ENCODE data around the gene CACNA1E.
A peak's percentile ranks its signal among the peaks of the same experiment; 100 is the strongest.

Gene CACNA1E

DNA sequence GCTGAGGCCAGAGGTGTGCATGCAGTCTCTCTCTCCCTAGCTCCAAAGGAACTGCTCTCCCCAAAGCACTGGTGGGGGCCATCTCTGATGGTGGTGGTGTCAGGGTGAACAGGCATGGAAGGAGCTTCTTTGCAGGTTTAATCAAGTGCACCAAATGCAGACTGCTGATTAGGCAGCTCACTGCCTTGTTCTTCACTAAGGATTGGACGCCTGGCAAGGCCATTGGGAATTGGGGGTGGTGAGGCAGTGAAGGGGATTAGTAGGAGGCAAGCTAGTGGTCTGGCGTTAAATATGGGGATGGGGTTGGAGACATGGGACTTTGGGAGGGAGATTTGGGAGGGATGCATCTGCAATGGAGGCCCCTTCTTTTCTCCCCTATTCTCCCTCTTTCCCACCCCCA, 1.5 kb downstream of the CACNA1E start:
- DNase-seq (ENCODE audit: low spot score), result no peak

DNA sequence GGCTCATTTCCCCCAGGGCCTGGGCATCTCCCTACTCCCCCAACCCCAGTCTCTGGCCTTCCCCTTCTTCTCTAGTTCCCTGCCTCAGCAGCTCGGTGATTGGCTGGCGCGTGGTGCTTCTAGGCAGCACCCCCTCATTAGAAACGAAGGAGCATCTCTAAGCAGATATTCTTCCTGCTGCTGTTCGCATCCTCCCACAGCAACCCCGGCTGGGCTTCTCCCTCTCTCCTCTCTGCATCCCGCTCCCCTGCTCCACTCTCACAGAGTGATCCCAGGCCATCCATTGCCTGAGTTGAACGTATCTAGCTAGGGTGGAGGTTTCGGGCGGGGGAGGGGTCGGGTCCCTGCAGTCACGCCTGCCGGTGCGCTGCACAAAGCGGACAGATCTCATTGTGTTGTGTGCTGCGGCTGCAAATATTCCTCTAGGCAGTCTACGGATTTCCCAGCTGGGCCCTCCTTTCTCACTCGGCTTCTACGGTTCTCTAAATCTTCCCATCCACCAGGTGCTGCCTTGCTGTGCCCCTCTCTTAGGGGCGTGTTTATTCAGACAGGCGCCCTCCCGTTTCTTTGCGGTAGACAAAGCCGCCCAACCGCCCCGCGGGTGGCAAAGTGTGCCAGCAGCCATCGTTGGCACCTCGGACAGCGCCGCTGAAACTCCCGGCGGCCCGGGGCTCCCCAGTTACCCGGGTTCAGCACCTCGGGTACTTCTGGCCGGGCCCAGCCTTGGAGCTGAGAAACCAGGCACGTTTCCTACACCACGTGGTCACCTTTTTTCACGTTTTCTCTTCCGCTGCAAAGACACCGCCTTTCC, 2.2 kb downstream of the CACNA1E start:
- no peak for DNase-seq (ENCODE audit: low spot score)

DNA sequence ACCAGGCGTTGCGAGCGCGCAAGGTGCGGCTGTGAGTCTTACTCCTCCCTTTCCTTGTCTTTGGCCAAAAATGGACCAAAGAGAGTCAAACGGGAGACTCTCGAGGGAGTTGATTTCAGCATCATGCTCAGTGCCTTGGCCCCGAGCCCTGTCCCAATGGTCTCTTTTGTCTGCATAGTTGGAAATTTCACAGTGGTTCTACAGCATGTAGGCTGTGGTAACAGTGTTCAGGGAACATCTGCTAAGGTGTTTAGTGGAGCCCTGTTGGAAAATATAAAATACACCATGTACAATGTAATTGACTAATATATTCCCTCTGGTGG, 2.7 kb downstream of the CACNA1E start:
- no peak for DNase-seq (ENCODE audit: low spot score)

DNA sequence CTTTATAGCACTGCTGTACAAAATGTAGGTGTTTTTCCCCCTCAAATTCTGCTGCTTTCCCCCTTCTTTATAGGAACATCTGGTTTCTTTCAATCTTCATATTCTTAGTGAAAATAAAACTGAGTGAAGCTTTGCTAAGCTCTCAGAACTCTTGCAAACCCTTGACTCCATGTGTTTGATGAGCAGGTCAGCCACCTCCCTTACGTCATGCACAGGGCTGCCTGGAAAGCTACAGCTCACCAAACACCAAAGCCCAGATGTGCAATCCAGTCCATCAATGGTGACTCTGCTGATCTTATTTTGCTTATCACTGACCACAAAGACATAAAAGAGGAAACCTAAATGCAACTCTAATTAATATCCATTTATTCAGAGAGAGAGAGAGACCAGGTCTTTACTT, 5.5 kb downstream of the CACNA1E start:
- no peak for DNase-seq (ENCODE audit: low spot score)

DNA sequence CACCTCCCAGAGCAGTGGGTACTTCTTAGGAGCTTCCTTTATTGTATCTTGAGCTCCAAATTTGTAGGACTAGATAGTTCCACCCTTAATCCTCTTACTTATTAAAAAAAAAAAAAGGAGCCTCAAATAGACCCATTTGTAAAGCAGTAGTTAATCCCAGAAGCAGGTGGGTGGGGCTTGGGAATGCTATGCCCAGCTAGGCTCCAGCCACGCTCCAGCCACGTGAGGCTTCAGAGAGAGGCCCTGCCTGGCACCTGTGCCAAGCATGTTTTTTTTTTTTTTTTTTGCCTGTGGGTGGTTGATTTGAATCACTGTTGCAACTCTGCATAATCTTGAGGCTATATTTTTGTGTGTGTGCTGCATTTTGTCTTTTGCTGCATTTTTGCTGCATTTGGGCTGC, 7.0 kb downstream of the CACNA1E start:
- DNase-seq (ENCODE audit: low spot score), result no peak

DNA sequence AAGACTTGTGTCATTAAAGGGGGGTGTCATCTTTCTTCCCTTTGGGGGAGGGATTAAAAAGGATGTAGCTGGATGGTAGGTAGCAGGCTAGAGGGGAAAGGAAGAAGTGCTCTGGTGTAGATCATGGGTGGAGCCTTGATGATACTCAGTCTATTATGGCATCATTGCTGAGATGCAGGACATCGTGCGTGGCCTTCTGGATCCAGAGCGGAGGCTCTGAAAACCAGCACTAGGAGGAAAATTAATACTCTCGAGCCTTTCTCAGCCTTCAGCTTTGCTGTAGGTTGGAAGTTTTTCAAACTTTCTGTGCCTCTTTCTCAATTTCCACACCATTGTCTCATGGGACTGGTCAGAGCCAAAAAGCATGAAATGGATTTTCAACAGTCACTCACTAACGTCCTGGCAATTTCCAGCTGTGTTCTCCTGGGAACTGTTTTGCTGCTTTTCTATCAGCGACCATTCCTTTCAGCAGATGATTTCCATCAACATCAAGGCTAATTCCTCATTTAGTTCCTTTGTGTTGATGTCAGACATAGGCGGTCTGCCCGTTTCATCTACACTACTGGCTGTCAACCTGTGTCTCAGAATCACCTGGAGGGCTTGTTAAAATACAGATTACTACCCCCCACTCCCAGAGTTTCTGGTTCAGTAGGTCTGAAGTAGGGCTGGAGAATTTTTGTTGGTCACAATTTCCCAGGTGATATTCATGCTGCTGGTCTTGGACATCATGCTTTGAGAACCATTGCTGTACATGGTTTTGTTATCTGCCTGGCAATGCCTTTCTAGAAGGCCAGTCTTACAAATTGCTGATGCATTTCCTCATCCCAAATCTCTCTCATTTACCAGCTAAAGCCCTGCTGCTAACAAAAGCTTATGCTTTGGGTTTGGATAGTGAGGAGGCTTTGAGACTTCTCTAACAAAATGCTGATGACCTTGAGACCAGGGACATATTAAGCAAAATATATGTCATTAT, 7.7 kb downstream of the CACNA1E start:
- DNase-seq (ENCODE audit: low spot score), result no peak

DNA sequence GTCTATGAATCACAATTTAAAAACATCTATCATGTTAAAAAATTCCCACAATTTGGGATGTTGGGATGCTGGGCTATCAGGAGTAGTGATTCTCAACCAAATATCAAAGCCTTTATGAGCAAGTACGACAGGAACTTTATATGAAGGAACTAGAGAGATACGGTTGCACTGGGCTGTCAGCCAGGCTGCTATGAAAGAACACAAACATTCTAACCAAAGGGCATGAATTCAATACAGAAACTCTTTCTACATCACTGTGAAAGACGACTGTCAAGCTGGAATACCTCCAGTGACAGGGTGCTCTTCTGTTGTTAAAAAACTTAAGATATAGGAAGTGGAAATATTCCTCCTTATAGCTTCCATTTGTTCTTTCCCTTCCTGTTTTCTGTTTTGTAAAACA, 9.8 kb downstream of the CACNA1E start:
- DNase-seq (ENCODE audit: low spot score), result no peak

DNA sequence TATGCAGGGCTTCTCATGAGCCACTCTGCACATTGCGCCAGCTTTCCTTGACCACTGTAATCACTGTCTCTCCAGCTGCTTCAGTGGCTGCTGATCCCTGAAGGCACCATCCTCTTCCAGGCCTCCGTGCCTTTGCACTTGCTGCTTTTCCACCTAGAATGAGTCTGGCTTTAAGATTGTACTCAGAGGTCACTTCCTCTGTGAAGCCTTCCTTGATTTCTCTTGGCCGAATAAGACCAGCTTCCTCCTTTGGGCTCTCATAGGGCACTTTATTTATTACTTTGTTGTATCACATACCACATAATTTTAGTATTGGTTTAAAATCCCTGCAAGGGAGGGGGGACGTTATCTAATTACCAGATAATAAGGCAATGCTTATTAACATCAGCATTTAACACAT, 10.6 kb downstream of the CACNA1E start:
- no peak for DNase-seq (ENCODE audit: low spot score)

DNA sequence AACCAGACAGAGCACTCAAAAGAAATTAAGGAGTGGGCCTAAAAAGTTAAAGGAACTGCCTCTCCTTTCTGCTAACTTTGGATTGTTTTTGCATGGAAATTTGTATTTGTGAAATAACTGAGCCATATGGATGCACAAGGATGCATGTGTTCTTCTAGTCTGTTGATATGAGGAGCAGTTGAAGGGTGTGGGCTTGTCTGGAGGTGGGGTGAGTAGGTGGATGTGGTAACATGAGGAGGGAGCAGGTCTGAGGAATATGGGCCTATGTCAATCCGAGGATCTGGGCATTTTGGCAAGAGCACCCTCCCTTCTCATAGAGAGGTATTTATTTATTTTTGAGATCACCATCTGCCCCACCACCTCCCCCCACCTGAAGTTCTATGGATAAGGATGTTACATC, 13.4 kb downstream of the CACNA1E start:
- DNase-seq (ENCODE audit: low spot score), result no peak

DNA sequence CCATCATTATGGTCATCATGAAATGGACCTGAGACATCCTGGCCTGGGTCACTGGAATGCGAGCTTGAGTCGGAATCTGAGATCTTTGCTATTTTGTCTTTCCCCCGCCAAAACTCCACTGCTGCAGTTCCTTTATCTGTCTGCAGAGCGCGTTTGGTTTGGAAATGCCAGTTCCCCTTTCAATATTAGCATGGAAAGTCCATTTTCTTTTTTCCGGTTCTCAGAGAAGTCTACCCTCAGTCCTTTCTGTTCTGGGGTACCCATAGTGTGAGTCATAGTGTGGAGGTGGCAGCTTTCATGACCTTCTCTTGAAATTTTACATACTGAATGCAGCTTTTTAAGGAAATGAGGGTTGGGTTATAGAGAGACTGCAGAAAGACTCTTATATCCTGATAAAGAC, 14.6 kb downstream of the CACNA1E start:
- no peak for DNase-seq (ENCODE audit: low spot score)

DNA sequence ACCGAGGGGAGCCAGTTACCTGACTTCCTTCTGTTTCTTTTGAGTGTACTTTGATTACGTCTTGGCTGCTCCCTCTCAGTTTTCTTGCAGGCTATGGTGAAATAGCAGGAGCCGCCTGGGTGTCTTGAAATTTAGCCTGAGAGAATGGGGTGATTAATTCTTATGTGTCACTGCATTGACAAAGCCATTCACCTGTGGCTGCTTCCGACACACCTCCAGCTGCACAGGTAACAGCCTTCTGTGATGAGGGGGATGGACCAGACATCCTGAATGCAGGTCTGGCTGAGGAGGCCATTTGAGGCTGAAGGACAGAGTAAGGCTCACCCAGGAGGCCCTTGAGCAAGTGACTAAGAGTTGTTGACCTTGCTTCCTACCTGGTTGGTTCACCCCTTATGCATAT, 16.5 kb downstream of the CACNA1E start:
- no peak for DNase-seq (ENCODE audit: low spot score)

DNA sequence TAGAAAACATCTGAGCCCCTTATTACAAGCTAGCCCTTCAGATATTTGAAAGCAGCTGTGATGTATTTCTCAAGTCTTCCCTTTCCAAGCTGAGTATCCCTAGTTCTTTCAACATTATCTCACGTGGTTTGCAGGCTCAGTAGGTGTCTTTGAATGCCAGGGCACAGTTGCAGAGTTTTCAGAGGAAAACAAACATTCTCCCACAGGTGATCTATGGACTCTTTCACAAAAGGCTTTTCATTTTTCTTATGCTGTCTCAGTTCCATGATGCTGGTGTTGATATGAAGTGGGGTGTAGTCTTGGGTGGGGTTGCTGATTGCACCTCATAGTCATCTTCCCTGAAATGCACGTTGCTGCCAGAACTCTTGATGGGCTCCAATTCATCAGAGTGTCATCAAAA, 17.3 kb downstream of the CACNA1E start:
- DNase-seq (ENCODE audit: low spot score), result no peak

DNA sequence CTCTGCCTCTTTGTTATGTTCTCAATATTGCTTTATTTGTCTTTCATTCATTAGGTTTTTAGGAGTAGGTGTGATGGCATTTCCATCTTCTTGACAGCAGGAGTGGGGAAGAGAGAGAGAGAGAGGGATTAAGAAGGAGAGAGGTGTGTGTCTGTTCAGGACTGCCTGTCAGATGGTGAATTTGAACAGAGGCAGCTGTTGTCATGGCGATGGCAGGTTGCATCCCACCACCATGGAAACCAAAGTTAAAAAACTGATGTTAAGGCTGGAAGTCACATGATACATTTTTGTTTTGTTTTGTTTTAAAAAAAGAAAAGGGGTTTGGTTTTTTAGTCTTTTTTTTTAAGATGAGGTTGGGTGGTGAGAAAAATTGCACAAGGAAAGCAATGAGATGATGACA, 18.3 kb downstream of the CACNA1E start:
- no peak for DNase-seq (ENCODE audit: low spot score)

DNA sequence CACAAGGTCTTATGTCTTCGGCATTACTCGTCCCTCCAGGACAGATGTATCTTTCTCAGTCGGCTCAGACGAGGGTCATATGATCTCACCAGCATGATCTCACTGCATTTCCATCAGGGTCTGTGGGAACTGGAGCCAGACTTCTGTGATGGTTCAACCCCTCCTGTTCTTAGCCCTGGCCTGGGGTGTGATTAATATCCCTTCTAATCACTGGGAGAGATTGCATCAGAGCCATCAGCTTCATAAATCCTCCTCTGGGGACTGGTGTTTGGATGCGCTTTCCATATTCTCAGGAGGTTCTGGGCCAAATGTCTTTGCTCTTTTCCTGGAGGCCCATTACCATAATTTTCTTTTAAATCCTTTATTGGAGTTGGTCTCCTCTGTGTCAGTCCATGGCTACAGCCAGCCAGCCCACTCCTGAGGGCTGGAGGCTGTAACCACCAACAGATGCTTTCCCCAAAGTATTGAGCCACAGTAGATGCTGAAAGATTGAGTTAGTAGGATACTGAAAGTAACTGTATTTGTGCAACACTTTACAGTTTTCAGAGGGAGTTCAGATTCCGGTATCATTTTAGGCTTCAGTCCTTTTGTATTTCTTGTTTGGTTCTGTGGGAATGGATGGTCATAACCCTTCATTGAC, 20.0 kb downstream of the CACNA1E start:
- DNase-seq (ENCODE audit: low spot score), result no peak

DNA sequence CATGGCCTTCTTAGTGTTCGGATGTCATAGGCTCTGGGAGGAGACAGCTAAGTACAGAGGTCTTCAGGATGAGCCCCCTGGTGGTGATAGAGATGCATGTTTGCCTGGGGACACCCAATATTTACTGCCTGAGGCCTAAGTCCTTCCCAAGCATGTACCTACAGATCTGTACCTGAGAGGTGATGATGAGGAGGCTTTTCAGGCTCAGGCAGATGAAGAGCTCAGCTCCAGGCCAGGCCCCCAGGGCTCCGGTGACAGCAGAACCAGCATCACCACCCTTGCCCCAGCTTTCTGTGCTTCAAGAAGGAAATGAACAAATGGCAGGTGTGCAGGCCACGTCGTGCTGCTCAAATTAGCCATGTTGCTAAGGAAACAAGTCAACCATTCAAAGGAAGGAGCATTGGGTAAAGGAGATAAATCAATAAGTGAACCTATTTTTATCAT, 21.1 kb downstream of the CACNA1E start:
- peak; percentile 59 for DNase-seq (ENCODE audit: low spot score)

DNA sequence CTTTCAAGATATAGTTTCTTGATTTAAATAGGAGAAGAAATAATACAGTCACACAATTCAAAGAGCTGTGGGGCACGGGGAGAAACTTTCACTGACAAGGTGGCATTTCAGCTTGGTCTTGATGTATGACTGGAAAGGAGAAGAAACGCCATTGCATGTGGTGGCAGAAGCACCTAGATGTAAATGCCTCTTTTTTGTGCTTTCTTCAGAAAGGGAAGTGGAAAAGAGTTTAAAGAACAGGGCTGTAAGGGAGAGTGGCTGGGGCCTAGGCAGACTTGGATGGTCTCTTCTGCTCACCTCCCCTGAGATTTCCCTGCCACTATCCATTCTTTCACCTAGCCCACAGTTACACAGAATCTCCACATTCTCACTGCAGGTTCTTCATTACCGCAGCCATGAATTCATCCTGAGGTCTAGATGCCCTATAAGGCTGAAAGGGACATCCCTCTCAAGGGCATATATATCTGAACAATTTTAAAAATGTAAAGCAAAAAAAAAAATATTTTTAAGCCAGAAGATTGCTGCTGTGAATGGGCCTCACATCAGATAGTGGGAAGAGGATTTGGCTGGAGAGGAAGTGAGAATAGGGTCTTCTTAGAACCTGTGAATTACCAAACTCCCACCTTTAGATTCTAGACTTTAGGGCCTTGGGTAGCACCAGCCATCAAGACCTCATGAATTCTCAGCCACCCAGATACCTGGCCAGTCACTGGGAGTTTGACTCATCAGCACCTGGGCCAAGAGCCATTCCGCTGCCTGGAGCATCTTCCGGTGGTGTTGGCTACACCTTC, 23.4 kb downstream of the CACNA1E start:
- no peak for DNase-seq (ENCODE audit: low spot score)

DNA sequence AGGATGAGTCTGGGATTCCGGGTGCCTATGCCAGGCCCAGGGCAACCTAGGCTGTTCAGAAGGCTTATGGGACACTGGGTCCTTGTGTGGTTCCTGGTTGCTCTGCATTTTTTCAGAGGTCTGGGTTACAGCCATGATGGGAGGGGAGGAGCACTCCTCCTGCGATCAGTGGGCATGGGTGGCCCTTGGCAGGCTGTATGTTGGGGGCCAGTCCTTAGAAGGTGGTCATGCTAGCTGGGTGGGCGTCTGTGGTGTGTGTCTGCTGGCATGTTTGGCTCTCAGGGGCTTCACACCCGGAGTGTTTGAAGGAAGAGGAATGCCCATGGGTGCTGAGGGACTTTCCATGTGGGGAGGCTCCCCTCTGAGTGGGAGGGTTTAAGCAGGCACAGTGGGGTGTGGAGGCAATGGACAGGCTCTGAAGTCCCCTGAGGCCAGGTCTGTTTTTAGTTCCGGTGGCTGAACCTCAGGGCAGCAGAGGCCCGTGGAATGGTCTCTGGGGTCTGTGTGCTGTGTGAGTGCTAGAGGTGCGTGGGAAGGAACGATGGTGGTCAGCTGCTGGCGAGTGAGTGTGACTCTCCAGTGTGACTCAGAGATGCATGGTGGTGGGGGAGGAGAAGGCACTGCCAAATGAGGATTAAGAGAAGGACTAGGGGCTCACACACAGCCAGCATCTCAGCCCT, 25.3 kb downstream of the CACNA1E start:
- DNase-seq (ENCODE audit: low spot score), result no peak

DNA sequence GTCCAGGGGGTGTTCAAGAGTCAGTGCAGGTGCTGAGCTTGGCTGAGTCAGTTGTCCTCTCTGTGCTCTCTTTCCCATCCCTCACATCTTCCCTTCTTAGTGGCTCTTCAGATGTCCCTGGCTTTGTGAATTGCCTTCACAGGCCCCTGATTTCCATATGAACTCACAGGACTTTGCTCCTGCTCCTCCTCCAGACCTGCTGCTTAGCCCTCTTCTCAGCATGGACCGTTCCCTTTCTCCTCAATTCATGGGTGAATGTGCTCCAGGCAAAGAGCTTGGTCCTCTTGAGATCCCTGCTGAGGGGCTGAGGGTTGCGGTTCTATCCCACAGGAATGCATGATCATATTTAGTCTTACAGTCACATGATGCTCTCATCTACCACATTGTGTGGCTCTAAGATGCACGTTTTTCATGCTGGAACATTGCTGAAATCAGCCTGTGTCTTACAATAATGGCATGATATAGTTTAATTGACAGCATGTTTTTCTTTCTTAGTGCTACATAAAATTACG, 30.5 kb downstream of the CACNA1E start:
- peak; percentile 16 for DNase-seq (ENCODE audit: low spot score)

DNA sequence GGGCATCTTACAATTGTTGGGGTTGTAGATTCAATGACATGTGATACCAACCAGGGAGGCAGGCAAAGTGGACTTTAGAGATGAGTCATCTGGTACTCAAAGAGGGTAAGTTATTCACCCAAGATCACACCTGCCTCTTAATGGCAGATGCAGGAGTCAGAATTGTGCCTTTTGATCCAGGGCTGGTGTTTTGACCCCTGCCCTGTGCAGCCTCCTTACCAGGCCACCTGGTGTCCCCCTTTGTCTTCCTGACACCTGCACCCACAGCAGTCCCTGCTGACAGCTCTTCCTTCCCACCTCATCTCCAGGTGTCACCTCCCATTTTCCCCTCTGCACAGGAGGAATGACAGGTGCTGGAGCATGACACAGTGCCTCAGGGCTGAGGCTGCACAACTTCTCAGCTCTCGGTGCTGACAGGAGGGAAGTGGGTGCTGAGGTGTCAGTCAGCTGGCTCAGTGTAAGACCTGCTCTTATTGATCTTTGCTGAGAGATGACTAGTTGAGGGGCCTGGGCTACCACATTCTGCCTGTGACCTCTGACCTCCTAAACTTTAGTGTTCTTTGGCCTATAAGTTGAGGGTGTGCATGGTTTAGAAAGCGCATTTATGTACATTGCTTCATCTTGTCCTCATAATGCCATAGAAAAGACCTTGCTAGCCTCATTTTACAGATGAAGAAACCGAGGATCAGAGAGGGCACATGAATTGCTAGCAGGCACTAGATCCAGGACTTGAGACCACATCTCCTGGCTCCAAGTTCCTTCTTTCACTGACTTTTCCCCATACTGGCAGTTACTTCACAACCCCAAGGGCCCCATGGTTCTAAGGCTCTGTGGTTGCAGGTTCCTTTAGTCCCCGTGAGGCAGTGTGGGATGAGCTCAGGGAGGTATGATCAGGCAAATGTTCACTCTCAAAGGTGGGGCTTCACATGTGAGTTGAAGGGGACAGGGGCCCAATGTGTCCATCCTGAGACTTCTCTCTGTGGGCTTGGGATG, 31.3 kb downstream of the CACNA1E start:
- DNase-seq (ENCODE audit: low spot score), result peak; percentile 55

DNA sequence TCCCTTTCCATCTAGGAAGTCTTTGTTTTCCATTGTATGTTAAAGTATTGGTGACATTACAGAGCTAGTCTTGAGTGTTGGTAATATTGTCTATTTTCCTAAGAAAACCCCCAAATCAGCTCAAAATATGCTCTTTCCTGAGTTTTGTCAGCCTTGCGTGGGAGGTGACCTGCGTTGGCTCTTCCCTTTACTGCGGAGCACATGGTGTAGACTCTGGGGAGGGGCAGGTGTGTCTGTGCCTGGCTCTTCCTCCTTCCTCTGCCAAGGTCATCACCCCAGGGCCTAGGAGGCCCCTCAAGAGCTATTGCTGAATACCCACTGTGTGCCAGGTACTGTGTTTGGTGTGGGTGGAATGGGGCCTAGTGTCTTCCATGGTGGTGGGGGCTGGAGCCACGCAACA, 33.4 kb downstream of the CACNA1E start:
- DNase-seq (ENCODE audit: low spot score), result no peak

Measured in SW480 (cell line).